Vagina (tissue), 2 donors: ENCODE data around the gene DRAXIN. TPM values are rescaled to one million over a fixed set of nuclear protein-coding genes. Genes with fewer than 3 reads are reported as not detected.
A peak's percentile ranks its signal among the peaks of the same experiment; 100 is the strongest.

ENCODE experiments used
- DNase-seq, 2 donors: peaks; one replicate each; pipeline ENCODE4 v3.0.0-alpha.2; 2017; ENCODE audit errors: extremely low spot score in 2 of 2
- H3K27ac ChIP-seq: fragments of 200-600 bp; sonication (generic); one replicate; pipeline ENCODE4 v1.5.1; 2019
- H3K27me3 ChIP-seq: fragments of 200-600 bp; sonication (generic); one replicate; pipeline ENCODE4 v1.5.1; 2019
- H3K36me3 ChIP-seq, 2 donors: fragments of 200-600 bp; sonication (generic); one replicate each; pipeline ENCODE4 v1.5.1; 2017 to 2019
- H3K4me1 ChIP-seq: fragments of 200-600 bp; sonication (generic); one replicate; pipeline ENCODE4 v1.5.1; 2019
- H3K4me3 ChIP-seq, 2 donors: fragments of 200-600 bp; sonication (generic); 1 replicate in 1 of 2; 2 replicates in 1 of 2; pipeline ENCODE4 v1.5.1; 2016 to 2019
- H3K9me3 ChIP-seq: fragments of 200-600 bp; sonication (generic); one replicate; pipeline ENCODE4 v1.5.1; 2019
- POLR2A ChIP-seq, 2 donors: fragments of 450-650 bp; IDR thresholded peaks; one replicate each; pipeline ENCODE4 v1.6.1; 2017; ENCODE audit warnings: antibody characterized with exemption in 2 of 2, mild to moderate bottlenecking in 2 of 2, moderate library complexity in 2 of 2
- POLR2AphosphoS5 ChIP-seq, 2 donors: sonication (generic); formaldehyde crosslinking; IDR thresholded peaks; one replicate each; pipeline ENCODE4 v1.9.0; 2017; ENCODE audit warnings: antibody characterized with exemption in 2 of 2, mild to moderate bottlenecking in 2 of 2, low read depth in 1 of 2; ENCODE audit not compliant: insufficient read depth in 1 of 2
- intact Hi-C: fragments of 100-400 bp; cut with DNase I; formaldehyde crosslinking; loops from one replicate; pipeline ENCODE4 v1.15.1; 2023
- total RNA-seq: library from RNA; depleted of rRNA; stranded (reverse); fragments of >200 nt; gene quantifications from one replicate; pipeline ENCODE4 v1.2.3, GENCODE V29; 2016
- TF ChIP-seq, protein P1 (sequence below), 3 experiments: fragments of 450-650 bp in 2 of 3; fragments of 200-600 bp in 1 of 3; sonication (generic) in 1 of 3; IDR thresholded peaks; one replicate each; pipeline ENCODE4 v1.5.1; 2017 to 2019; ENCODE audit warnings: antibody characterized with exemption in 3 of 3, mild to moderate bottlenecking in 2 of 3, moderate library complexity in 2 of 3

DRAXIN gene
- total RNA-seq, 1 donor from 2014 or later = not detected

GRCh38 chr1:11645670-11646265 is 45.7 kb upstream of the DRAXIN start:
- Histone ChIP-seq H3K4me3 (no peak overlapping the region), H3K27ac (no peak overlapping the region), H3K27me3 (peaks cover 9% of the 10 kb centered on the region), H3K9me3 (no peaks in the 10 kb centered on the region), H3K4me1 (peaks cover 24% of the 10 kb centered on the region), H3K36me3 (no peaks in the 10 kb centered on the region)
- intact Hi-C loops = loop anchor here (5.0 kb wide), 1 partner anchor 603 kb away; no protein-coding TSS in a partner anchor
- no peak for DNase-seq
- TF ChIP-seq POLR2AphosphoS5 (IDR thresholded peaks at IDR 0.05; ENCODE audit: insufficient read depth in 1 of 2, low read depth in 1 of 2) (no peak), POLR2A (IDR thresholded peaks at IDR 0.05) (no peak)
- TF ChIP-seq, protein P1, sequence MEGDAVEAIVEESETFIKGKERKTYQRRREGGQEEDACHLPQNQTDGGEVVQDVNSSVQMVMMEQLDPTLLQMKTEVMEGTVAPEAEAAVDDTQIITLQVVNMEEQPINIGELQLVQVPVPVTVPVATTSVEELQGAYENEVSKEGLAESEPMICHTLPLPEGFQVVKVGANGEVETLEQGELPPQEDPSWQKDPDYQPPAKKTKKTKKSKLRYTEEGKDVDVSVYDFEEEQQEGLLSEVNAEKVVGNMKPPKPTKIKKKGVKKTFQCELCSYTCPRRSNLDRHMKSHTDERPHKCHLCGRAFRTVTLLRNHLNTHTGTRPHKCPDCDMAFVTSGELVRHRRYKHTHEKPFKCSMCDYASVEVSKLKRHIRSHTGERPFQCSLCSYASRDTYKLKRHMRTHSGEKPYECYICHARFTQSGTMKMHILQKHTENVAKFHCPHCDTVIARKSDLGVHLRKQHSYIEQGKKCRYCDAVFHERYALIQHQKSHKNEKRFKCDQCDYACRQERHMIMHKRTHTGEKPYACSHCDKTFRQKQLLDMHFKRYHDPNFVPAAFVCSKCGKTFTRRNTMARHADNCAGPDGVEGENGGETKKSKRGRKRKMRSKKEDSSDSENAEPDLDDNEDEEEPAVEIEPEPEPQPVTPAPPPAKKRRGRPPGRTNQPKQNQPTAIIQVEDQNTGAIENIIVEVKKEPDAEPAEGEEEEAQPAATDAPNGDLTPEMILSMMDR (IDR thresholded peaks at IDR 0.05) = peak; percentile 3 to 59 (median 52)

GRCh38 chr1:11646317-11646716 is 45.2 kb upstream of the DRAXIN start:
- intact Hi-C loops = loop anchor here (5.0 kb wide), 1 partner anchor 604 kb away; no protein-coding TSS in a partner anchor
- peaks cover 27% of the 10 kb centered on the region for H3K4me1 ChIP-seq
- no peak overlapping the region for H3K27ac ChIP-seq
- no peak overlapping the region for H3K4me3 ChIP-seq
- H3K36me3 ChIP-seq = no peaks in the 10 kb centered on the region
- no peak for DNase-seq
- TF ChIP-seq POLR2AphosphoS5 (IDR thresholded peaks at IDR 0.05; ENCODE audit: insufficient read depth in 1 of 2, low read depth in 1 of 2) = no peak
- TF ChIP-seq, protein P1 (IDR thresholded peaks at IDR 0.05) = no peak
- TF ChIP-seq POLR2A (IDR thresholded peaks at IDR 0.05) = no peak
- H3K27me3 ChIP-seq = peaks cover 9% of the 10 kb centered on the region
- H3K9me3 ChIP-seq = no peaks in the 10 kb centered on the region

DNA sequence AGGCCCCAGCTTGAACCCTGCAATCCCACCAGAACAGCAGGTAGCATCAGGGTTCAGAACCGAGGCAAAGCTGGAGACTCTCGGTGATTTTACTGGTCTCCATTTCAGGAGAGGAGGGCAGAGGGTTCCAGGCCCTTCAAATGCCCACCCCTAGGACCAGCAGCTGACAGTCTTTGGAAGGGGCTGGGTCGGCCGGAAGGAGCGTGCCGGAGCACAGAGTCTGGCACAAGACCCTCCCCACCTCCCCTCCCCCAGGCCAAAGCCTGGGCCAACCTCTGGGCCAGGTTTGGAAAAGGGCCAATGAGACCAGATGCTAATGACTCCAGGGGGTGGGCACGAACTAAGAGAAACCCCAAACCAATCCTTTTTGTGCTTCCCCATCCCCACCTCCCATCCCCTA is 44.2 kb upstream of the DRAXIN start:
- Histone ChIP-seq H3K4me1 (peaks cover 27% of the 10 kb centered on the region), H3K27me3 (peaks cover 9% of the 10 kb centered on the region), H3K27ac (no peak overlapping the region), H3K36me3 (no peaks in the 10 kb centered on the region), H3K4me3 (no peak overlapping the region), H3K9me3 (no peaks in the 10 kb centered on the region)
- intact Hi-C loops = loop anchor here (5.0 kb wide), 1 partner anchor 605 kb away; no protein-coding TSS in a partner anchor
- TF ChIP-seq, protein P1 (IDR thresholded peaks at IDR 0.05) = no peak
- TF ChIP-seq POLR2A (IDR thresholded peaks at IDR 0.05) (no peak), POLR2AphosphoS5 (IDR thresholded peaks at IDR 0.05; ENCODE audit: insufficient read depth in 1 of 2, low read depth in 1 of 2) (no peak)
- DNase-seq = no peak

- no peak overlapping the region for H3K27ac ChIP-seq
- peaks cover 27% of the 10 kb centered on the region for H3K4me1 ChIP-seq
- no peak for DNase-seq
- H3K27me3 ChIP-seq = peaks cover 9% of the 10 kb centered on the region
- intact Hi-C loops = loop anchor here (5.0 kb wide), 1 partner anchor 606 kb away; no protein-coding TSS in a partner anchor
- no peaks in the 10 kb centered on the region for H3K36me3 ChIP-seq
- H3K9me3 ChIP-seq = no peaks in the 10 kb centered on the region
- TF ChIP-seq POLR2A (IDR thresholded peaks at IDR 0.05) (no peak), POLR2AphosphoS5 (IDR thresholded peaks at IDR 0.05; ENCODE audit: insufficient read depth in 1 of 2, low read depth in 1 of 2) (no peak)
- TF ChIP-seq, protein P1 (IDR thresholded peaks at IDR 0.05) = no peak
- no peak overlapping the region for H3K4me3 ChIP-seq
Observed at GRCh38 chr1:11648039-11648438, 43.5 kb upstream of the DRAXIN start.

DNA sequence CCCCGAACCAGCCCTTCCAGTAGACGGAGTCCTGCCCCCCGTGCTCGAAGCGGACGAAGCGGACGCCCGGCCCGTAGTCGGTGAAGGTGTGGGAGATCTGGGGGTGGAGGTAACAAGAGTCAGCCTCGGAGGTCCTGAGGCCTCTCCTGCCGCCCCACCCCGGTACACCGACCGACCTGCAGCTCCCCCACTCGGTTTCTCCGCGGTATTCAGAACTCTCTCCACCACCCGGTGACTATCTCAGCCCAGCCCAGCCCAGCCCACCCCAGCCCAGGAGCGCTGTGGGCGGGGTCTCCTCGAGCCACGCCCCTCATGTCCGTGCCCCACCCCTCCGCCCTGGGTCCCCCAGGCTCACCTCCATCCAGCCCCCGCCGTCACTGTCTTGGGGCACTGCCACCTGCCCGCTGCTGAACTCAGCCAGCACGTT is 42.8 kb upstream of the DRAXIN start:
- Histone ChIP-seq H3K36me3 (no peaks in the 10 kb centered on the region), H3K4me3 (no peak overlapping the region), H3K4me1 (peaks cover 30% of the 10 kb centered on the region), H3K9me3 (no peaks in the 10 kb centered on the region), H3K27ac (no peak overlapping the region), H3K27me3 (peaks cover 9% of the 10 kb centered on the region)
- TF ChIP-seq, protein P1 (IDR thresholded peaks at IDR 0.05) = no peak
- TF ChIP-seq POLR2AphosphoS5 (IDR thresholded peaks at IDR 0.05; ENCODE audit: insufficient read depth in 1 of 2, low read depth in 1 of 2) = no peak
- TF ChIP-seq POLR2A (IDR thresholded peaks at IDR 0.05) = no peak
- intact Hi-C loops = loop anchor here (5.0 kb wide), 1 partner anchor 606 kb away; no protein-coding TSS in a partner anchor
- DNase-seq = no peak
